ENCODE measurements around the gene ATG9B.

Gene ATG9B

DNA sequence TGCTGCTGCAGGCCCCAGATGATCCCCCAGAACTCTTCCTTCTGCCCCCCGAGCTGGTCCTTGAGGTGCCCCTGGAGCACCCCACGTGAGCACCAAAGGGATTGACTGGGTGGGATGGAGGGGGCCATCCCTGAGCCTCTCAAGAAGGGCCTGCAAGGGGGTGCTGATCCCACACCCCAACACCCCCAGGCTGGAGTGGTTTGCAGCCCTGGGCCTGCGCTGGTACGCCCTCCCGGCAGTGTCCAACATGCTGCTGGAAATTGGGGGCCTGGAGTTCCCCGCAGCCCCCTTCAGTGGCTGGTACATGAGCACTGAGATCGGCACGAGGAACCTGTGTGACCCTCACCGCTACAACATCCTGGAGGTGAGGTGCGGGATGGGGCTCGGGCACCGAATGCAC, 25.3 kb downstream of the ATG9B start:
- no peak for DNase-seq (ENCODE audit: low spot score)

DNA sequence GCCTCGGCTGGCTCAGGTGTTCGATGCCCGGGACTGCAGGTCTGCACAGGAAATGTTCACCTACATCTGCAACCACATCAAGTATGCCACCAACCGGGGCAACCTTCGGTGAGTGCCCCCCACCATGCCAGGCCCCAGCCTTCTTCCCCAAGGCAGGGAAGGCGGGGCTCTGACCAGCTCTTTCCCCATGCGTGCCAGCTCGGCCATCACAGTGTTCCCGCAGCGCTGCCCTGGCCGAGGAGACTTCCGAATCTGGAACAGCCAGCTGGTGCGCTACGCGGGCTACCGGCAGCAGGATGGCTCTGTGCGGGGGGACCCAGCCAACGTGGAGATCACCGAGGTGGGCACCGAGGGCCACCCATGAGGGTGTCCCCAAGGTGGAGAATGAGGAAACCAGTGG, 26.0 kb downstream of the ATG9B start:
- no peak for DNase-seq (ENCODE audit: low spot score)

DNA sequence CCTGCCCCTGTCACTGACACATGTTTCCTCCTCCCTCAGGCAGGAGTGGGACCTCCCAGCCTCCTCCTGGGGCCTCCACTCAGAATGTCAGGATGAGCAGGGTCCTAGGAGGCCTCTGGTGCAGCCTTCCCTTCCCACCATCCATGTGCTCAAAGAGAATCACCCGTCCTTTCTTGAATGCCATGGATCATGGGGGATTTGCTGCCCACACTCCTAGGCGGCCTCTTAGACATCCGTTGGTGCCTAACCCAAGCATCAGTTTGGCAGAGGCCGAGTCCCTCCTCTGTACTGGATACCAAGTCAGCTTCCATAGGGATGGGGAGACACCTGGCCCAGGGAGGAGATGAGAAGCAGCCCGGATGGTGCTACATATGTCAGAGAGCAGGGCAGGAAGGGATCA, 26.5 kb downstream of the ATG9B start:
- DNase-seq (ENCODE audit: low spot score), result no peak

DNA sequence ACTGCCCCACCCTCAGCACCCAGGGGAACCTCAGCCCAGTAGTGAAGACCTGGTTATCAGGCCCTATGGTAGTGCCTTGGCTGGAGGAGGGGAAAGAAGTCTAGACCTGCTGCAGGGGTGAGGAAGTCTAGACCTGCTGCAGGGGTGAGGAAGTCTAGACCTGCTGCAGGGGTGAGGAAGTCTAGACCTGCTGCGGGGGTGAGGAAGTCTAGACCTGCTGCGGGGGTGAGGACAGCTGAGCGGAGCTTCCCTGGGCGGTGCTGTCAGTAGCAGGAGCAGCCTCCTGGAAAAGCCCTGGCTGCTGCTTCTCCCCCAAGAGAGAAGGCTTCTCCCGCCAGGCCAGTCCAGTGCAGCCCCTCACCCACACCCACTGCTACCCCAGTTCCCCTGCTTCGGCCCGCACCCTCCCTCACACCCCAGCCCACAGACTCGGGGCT, 27.2 kb downstream of the ATG9B start:
- DNase-seq (ENCODE audit: low spot score), result no peak

DNA sequence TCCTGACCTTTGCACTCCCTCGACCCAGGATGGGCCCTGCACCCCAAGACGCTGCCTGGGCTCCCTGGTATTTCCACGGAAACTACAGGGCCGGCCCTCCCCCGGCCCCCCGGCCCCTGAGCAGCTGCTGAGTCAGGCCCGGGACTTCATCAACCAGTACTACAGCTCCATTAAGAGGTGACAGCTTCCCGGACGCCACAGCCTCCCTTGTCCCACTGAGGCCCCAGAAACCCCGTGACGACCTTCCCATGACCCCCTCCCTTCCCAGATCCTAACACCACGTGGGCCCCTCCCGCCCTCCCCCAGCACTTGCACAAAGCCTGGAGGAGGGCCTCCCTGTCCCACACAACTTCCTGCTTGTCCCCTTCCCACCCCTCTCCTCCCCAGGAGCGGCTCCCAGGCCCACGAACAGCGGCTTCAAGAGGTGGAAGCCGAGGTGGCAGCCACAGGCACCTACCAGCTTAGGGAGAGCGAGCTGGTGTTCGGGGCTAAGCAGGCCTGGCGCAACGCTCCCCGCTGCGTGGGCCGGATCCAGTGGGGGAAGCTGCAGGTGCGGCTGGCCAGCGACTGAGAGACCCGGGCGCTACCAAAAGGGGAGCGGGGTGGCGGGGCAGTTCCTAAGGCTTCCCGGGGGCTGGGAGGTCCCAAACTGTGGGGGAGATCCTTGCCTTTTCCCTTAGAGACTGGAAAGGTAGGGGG, 27.8 kb downstream of the ATG9B start:
- DNase-seq (ENCODE audit: low spot score), result no peak

DNA sequence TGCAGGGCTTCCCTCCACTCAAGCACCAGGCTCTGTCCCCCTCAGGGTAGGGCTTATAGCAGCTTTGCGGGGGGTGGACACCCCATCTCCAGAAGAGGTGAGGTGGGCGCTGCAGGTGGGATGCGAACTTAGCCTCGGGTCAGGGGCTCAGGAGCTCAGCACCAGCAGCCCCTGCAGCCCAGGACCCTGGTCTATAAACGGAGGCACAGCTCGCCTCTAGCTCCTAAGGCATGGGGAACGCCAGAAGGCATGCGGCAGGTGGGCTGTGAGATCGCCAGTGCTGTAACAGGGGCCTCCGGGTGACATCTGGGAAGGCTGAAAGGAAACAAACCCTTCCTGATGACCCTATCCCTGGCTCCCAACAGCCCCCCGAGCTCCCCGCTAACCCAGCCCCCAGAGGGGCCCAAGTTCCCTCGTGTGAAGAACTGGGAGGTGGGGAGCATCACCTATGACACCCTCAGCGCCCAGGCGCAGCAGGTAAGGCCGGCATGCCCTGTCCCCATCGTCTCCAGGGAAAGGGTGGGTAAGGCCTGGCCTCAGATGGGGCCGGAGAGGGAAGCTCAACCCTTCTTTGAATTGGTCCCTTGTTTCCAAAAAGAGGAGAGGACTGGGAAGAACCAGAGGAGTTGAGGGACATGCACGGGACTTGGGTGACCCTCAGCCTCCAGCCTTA, 29.3 kb downstream of the ATG9B start:
- DNase-seq (ENCODE audit: low spot score), result no peak

DNA sequence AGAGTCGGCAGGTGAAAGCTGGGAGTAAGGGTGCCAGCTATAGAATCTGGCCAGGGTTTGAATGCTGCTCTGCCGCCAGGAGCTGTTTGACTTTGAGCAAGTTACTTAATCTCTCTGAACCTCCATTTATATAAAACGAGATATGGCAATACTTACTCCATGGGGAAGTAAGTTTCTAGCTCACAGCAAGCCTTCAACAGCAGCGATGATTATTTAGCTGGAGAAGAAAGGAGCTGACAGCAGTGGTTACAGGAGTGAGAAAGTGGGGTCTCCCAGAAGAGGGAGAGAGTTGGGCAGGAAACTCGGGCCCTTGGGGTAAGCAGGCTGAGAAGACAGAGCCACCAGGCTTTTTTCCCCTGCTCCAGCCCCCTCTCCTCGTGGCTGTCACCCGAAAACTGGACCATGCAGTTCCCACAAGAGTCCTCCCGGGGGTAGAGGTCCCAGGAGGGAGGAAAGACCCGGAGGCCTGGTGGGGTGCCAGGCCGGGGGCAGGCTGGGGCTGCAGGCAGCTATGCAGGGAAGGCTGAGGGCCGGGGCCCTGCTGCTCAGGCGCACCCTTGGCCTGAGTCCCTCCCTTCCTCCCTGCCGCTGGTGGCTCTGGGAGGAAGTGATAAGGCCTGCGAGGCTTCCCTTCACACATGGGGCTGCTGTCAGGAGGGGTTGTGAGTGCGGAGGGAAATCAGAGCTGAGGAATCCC, 30.0 kb downstream of the ATG9B start:
- peak; percentile 48 for DNase-seq (ENCODE audit: low spot score)

DNA sequence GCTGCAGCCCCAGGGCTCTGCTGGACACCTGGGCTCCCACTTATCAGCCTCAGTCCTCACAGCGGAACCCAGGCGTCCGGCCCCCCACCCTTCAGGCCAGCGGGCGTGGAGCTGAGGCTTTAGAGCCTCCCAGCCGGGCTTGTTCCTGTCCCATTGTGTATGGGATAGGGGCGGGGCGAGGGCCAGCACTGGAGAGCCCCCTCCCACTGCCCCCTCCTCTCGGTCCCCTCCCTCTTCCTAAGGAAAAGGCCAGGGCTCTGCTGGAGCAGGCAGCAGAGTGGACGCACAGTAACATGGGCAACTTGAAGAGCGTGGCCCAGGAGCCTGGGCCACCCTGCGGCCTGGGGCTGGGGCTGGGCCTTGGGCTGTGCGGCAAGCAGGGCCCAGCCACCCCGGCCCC, 30.8 kb downstream of the ATG9B start:
- DNase-seq (ENCODE audit: low spot score), result no peak

DNA sequence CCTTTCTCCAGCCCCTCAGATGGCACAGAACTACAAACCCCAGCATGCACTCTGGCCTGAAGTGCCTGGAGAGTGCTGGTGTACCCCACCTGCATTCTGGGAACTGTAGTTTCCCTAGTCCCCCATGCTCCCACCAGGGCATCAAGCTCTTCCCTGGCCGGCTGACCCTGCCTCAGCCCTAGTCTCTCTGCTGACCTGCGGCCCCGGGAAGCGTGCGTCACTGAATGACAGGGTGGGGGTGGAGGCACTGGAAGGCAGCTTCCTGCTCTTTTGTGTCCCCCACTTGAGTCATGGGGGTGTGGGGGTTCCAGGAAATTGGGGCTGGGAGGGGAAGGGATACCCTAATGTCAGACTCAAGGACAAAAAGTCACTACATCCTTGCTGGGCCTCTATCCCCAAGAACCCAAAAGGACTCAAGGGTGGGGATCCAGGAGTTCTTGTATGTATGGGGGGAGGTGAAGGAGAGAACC, 31.4 kb downstream of the ATG9B start:
- DNase-seq (ENCODE audit: low spot score), result no peak

DNA sequence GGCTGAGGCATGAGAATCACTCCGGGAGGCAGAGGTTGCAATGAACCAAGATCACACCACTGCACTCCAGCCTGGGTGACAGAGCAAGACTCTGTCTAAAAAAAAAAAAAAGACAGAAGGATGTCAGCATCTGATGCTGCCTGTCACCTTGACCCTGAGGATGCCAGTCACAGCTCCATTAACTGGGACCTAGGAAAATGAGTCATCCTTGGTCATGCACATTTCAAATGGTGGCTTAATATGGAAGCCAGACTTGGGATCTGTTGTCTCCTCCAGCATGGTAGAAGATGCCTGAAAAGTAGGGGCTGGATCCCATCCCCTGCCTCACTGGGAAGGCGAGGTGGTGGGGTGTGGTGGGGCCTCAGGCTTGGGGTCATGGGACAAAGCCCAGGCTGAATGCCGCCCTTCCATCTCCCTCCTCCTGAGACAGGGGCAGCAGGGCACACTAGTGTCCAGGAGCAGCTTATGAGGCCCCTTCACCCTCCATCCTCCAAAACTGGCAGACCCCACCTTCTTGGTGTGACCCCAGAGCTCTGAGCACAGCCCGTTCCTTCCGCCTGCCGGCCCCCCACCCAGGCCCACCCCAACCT, 32.1 kb downstream of the ATG9B start:
- no peak for DNase-seq (ENCODE audit: low spot score)

GRCh38 chr7:150990416-150991186, 33.7 kb downstream of the ATG9B start, which contains the start of gene NOS3:
TSS of gene NOS3 (plus strand) at chr7:150991017. CDS start at chr7:150993804, 2,787 bp downstream.
- no peak for DNase-seq (ENCODE audit: low spot score)

GRCh38 chr7:150989456-150989855, 34.8 kb downstream of the ATG9B start:
- no peak for DNase-seq (ENCODE audit: low spot score)

DNA sequence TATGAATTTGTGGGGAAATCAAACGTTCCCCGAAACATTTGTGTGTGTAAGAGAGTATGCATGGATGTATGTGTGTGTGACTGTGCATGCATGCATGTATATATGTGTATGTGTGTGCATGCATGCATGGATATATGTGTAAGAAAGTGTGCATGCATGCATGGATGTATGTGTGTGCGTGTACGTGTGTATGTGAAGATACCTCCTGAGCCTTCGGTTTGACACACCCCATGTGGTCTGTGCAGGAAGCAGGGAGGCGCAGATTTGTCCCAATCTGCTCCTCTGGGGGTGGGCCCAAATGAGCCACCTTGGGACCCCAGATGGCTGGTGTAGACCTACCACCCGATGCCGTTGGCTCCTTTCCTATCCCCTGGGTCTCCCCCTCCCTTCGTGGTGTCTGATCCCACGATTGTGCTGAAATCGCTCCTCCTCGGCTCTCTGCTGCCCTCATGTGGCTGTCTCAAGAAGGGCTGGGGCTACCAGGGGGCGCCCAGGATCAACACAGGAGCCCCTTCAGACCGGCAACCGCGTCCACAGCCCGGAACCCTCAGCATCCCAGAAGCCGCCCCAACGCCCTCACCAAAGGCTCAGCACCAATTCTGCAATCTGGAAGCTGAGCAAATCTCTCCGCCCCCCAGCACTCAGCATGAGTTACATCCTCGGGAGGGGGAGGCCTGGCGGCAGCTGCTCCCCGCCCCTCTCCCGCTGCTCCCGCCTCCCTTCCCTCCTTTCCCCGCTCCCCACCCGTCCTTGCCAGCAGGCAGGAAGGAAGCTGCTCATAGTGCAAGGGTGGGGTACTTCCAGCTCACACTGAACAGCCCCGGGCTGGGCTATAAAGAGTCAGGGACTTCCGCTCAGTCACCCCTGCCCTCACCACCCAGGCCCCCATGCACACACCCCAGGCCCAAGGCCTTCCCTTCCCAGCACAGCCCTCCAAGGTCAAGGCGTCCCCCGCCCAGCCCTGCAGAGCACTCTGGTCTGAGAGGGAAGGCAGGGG, 35.8 kb downstream of the ATG9B start:
- DNase-seq (ENCODE audit: low spot score), result peak; percentile 64

- DNase-seq (ENCODE audit: low spot score), result no peak
Measured at GRCh38 chr7:150986556-150986955, 37.7 kb downstream of the ATG9B start.

DNA sequence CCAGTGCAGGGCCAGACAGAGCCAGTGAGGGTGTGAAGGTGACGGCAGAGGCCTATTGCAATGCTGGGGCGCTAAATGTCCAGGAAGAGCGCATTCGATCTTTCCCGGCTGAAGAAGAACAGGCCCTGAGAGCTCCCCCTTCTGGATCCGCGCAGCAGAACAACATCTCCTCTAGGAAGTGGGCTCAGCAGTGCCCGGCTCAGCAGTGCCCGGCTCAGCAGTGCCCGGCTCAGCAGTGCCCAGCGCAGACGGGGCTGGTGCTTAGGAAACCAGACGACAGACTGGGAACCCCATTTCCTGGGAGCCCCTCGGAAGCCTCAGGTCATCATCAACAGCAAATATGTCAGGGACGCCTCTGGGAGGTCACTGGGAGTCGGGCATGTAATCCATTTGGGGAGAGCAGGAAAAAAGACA, 38.2 kb downstream of the ATG9B start:
- peak; percentile 52 for DNase-seq (ENCODE audit: low spot score)

- peak; percentile 25 for DNase-seq (ENCODE audit: low spot score)
Measured at GRCh38 chr7:150983893-150984368, 40.4 kb downstream of the ATG9B start.

DNA sequence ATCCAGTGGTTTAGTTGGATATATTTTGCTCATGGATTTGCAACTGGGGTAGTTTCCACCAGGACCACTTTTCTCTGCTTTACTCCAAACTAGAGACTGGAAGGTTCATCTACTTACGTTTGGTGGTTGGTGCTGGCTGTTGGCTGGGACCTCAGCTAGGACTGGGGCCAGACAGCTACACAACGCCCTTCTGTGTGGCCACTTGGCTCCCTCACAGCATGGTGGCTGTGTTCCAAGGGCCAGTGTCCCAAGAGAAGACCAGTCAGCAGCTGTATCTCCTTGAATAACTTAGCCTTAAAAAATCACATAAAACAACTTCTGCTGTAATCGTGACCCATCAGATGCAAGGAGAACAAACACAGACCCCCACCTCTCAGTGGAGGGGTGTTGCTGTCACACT, 41.9 kb downstream of the ATG9B start:
- DNase-seq (ENCODE audit: low spot score), result no peak

GRCh38 chr7:150981644-150982043, 42.6 kb downstream of the ATG9B start:
- DNase-seq (ENCODE audit: low spot score), result no peak

GRCh38 chr7:150980663-150981062, 43.6 kb downstream of the ATG9B start:
- no peak for DNase-seq (ENCODE audit: low spot score)

GRCh38 chr7:150979713-150980390, 44.4 kb downstream of the ATG9B start:
- no peak for DNase-seq (ENCODE audit: low spot score)

Data from CD4-positive, alpha-beta T cell treated with Interleukin-6 at 100 ng/mL for 8 hours (primary cell).